Measurements from ENCODE around the gene USP25. TPM values are rescaled to one million over a fixed set of nuclear protein-coding genes. Genes with fewer than 3 reads are reported as not detected.

Gene USP25
- total RNA-seq, 1 experiment from 2014 or later, result 42.0 TPM

- ATAC-seq, result no peak
- H3K27ac Mint-ChIP-seq, result no peak overlapping the region
- CTCF ChIA-PET, result no interaction called here
- no peak overlapping the region for H3K4me3 Mint-ChIP-seq
- no peaks in the 10 kb centered on the region for H3K4me1 Mint-ChIP-seq
- no peak for DNase-seq (ENCODE audit: low spot score)
- POLR2A ChIA-PET, result no interaction called here
- no peaks in the 10 kb centered on the region for H3K27me3 Mint-ChIP-seq (ENCODE audit: low read depth)
- H3K9me3 Mint-ChIP-seq, result no peaks in the 10 kb centered on the region
- peaks cover 12% of the 10 kb centered on the region for H3K36me3 Mint-ChIP-seq
- no peak for TF ChIP-seq AFF4 (CRISPR knock-in tag; IDR thresholded peaks at IDR 0.05; ENCODE audit: borderline replicate concordance)
- no peak for TF ChIP-seq HMGXB4 (CRISPR knock-in tag; IDR thresholded peaks at IDR 0.05)
- no peak for TF ChIP-seq FOXJ3 (CRISPR knock-in tag; IDR thresholded peaks at IDR 0.05; ENCODE audit: borderline replicate concordance)
- TF ChIP-seq, protein P1, sequence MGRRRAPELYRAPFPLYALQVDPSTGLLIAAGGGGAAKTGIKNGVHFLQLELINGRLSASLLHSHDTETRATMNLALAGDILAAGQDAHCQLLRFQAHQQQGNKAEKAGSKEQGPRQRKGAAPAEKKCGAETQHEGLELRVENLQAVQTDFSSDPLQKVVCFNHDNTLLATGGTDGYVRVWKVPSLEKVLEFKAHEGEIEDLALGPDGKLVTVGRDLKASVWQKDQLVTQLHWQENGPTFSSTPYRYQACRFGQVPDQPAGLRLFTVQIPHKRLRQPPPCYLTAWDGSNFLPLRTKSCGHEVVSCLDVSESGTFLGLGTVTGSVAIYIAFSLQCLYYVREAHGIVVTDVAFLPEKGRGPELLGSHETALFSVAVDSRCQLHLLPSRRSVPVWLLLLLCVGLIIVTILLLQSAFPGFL (CRISPR knock-in tag; IDR thresholded peaks at IDR 0.05; ENCODE audit: borderline replicate concordance), result no peak
These were observed 130.8 kb downstream of the USP25 start for GRCh38 chr21:15860541-15860940.

DNA sequence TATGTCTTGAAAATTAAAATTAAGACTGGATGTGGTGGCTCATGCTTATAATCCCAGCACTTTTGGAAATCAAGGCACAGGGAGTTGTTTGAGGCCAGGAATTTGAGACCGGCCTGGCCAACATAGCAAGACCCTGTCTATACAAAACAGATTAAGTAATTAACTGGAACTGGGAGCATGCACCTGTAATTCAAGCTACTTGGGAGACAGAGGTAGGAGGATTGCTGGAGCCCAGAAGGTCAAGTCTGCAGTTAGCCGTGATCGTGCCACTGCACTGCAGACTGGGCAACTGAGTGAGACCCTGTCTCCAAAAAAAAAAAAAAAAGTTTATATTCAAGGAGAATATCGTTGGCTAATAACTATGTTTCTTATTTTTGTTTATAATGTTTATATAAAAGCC is 139.2 kb downstream of the USP25 start:
- no peaks in the 10 kb centered on the region for H3K27me3 Mint-ChIP-seq (ENCODE audit: low read depth)
- ChIA-PET POLR2A (no interaction called here), CTCF (interaction anchor here (0.7 kb wide), 1 partner anchor 27 kb away, joined by 3 read pairs; no protein-coding TSS in a partner anchor)
- no peaks in the 10 kb centered on the region for H3K9me3 Mint-ChIP-seq
- H3K4me1 Mint-ChIP-seq, result no peaks in the 10 kb centered on the region
- no peak overlapping the region for H3K4me3 Mint-ChIP-seq
- DNase-seq (ENCODE audit: low spot score) (no peak), ATAC-seq (no peak)
- peaks cover 17% of the 10 kb centered on the region for H3K36me3 Mint-ChIP-seq
- H3K27ac Mint-ChIP-seq, result no peak overlapping the region
- no peak for TF ChIP-seq SOX15 (CRISPR knock-in tag; IDR thresholded peaks at IDR 0.05)
- TF ChIP-seq GTF2I (CRISPR knock-in tag; conservative IDR thresholded peaks at IDR 0.05), result peak; percentile 48; the same call in 1 of the 2 replicates
- TF ChIP-seq ZNF396 (CRISPR knock-in tag; IDR thresholded peaks at IDR 0.05; ENCODE audit: borderline replicate concordance), result no peak
- peak; percentile 98 for TF ChIP-seq ZNF121 (CRISPR knock-in tag; IDR thresholded peaks at IDR 0.05)
- TF ChIP-seq ZNF532 (CRISPR knock-in tag; IDR thresholded peaks at IDR 0.05; ENCODE audit: borderline replicate concordance), result no peak

DNA sequence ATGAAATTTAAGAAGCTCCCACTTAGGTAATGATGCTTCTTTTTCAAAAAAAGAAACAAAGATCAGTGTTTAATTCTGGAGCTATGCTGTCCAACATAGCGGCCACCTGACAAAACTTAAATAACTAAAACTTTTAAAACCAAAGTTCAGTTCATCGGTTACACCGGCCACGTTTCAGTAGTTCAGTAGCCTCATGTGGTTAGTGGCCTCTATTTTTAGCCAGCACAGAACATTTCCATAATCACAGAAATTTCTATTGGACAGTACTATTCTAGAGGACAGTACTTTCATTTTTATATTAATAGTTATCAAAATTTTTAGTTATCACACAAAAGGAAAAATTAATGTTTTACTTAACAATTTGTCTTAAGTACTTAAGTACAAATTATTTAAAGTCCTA is 141.0 kb downstream of the USP25 start:
- H3K27me3 Mint-ChIP-seq (ENCODE audit: low read depth), result no peaks in the 10 kb centered on the region
- ChIA-PET CTCF (no interaction called here), POLR2A (interaction anchor here (0.6 kb wide), 1 partner anchor 973 kb away, joined by 3 read pairs; no protein-coding TSS in a partner anchor)
- H3K36me3 Mint-ChIP-seq, result peaks cover 27% of the 10 kb centered on the region
- DNase-seq (ENCODE audit: low spot score) (no peak), ATAC-seq (no peak)
- no peaks in the 10 kb centered on the region for H3K9me3 Mint-ChIP-seq
- H3K4me3 Mint-ChIP-seq, result no peak overlapping the region
- TF ChIP-seq E2F5 (CRISPR knock-in tag; IDR thresholded peaks at IDR 0.05), result no peak
- TF ChIP-seq FOXK1 (CRISPR knock-in tag; IDR thresholded peaks at IDR 0.05), result no peak
- TF ChIP-seq ZNF263 (CRISPR knock-in tag; IDR thresholded peaks at IDR 0.05; ENCODE audit: low read depth), result no peak
- no peak for TF ChIP-seq CTCF (IDR thresholded peaks at IDR 0.05)
- no peak for TF ChIP-seq MXD4 (CRISPR knock-in tag; IDR thresholded peaks at IDR 0.05; ENCODE audit: borderline replicate concordance)
- TF ChIP-seq GRHL2 (CRISPR knock-in tag; IDR thresholded peaks at IDR 0.05; ENCODE audit: insufficient replicate concordance, severe bottlenecking), result no peak
- no peak overlapping the region for H3K27ac Mint-ChIP-seq
- no peaks in the 10 kb centered on the region for H3K4me1 Mint-ChIP-seq
